Ovary (tissue), 9 donors: ENCODE measurements around the gene MRPL14. TPM values are rescaled to one million over a fixed set of nuclear protein-coding genes. Genes with fewer than 3 reads are reported as not detected.

Experiments
- DNase-seq, 5 donors: peaks; one replicate each; pipeline ENCODE4 v3.0.0-alpha.2; 2019 to 2020
- H3K27ac ChIP-seq, 2 donors: fragments of 200-600 bp; one replicate each; pipeline versions ENCODE4 v1.5.1 to v1.8.0; 2019 to 2022
- H3K27me3 ChIP-seq: fragments of 200-600 bp; one replicate; pipeline ENCODE4 v1.8.0; 2022
- H3K36me3 ChIP-seq: fragments of 200-600 bp; sonication (generic); one replicate; pipeline ENCODE4 v1.5.1; 2019
- H3K4me1 ChIP-seq: one replicate; pipeline ENCODE4 v1.8.1; 2013; ENCODE audit warnings: mild to moderate bottlenecking, moderate library complexity; ENCODE audit not compliant: insufficient read depth
- H3K4me3 ChIP-seq: fragments of 200-600 bp; sonication (generic); one replicate; pipeline ENCODE4 v1.5.1; 2017
- H3K9me3 ChIP-seq, 2 donors: fragments of 200-600 bp in 1 of 2; sonication (generic) in 1 of 2; one replicate each; pipeline versions ENCODE4 v1.5.1 to v1.8.1; 2013 to 2019; ENCODE audit warnings: mild to moderate bottlenecking in 1 of 2, moderate library complexity in 1 of 2
- CTCF ChIP-seq, 3 donors: fragments of 450-650 bp in 2 of 3; fragments of 200-600 bp in 1 of 3; IDR thresholded peaks; one replicate each; pipeline versions ENCODE4 v1.5.1 to v1.8.0; 2016 to 2022; ENCODE audit warnings: antibody characterized with exemption in 3 of 3, mild to moderate bottlenecking in 1 of 3
- EP300 ChIP-seq: sonication (generic); formaldehyde crosslinking; IDR thresholded peaks from one replicate; pipeline ENCODE4 v1.6.1; 2017; ENCODE audit warnings: antibody characterized with exemption
- POLR2A ChIP-seq: fragments of 450-650 bp; IDR thresholded peaks from one replicate; pipeline ENCODE4 v1.6.1; 2017; ENCODE audit warnings: antibody characterized with exemption, mild to moderate bottlenecking, moderate library complexity
- WGBS, 3 donors: extraction: QIAGEN DNeasy Blood & Tissue Kit in 1 of 3; methylation state at CpG; one replicate each; pipeline versions ENCODE4 v1.1.5 to v1.1.7; 2013 to 2017; 5-methylcytosine and 5-hydroxymethylcytosine counted together
- intact Hi-C, 4 donors: fragments of 100-400 bp; cut with DNase I; formaldehyde crosslinking; loops; one replicate each; pipeline versions ENCODE4 v1.11.0 to v1.15.1; 2022 to 2023
- polyA plus RNA-seq, 2 donors: library from polyadenylated mRNA; stranded (reverse); fragments of 200-250 nt in 1 of 2; fragments of 350-450 nt in 1 of 2; fragmentation: Illumina TruSeq in 1 of 2; extraction: RNeasy Lipid Tissue Mini Kit (QIAGEN cat#74804) in 1 of 2; gene quantifications; one replicate each; pipeline ENCODE4 v1.2.3, GENCODE V29; 2013 to 2014
- total RNA-seq, 7 donors: library from RNA; depleted of rRNA in 2 of 7; stranded (reverse); fragments of >200 nt in 2 of 7; fragmentation: NEBNext Ultra II Directional in 3 of 7; extraction: Animal tissue kit (Norgen Biotek cat#: 25700) in 3 of 7; gene quantifications; one replicate each; pipeline versions ENCODE4 v1.1.0 to v1.2.4, GENCODE V29; 2016 to 2023
- donor health status: DM: no; HTN: no; CAD: no; lungs with moderate emphysema.
- donor health status: DM: no; HTN: no; CAD: no.
- donor health status: Bipolar disorder and iron deficiency.
- donor health status: DM: yes; HTN: yes; CAD: no.
- donor health status: DM: no; HTN: no; CAD: no.
- donor health status: DM: yes; HTN: yes; CAD: no.

The MRPL14 gene
- total and polyA plus RNA-seq, 9 donors, result 20.8 to 35.9 (median 24.6) TPM

- no peaks in the 10 kb centered on the region for H3K9me3 ChIP-seq
- intact Hi-C loops, result loop anchor here (2.0 to 5.0 kb wide), 3 partner anchors 50 to 56 kb away; no protein-coding TSS in a partner anchor
- no peak for TF ChIP-seq POLR2A
- TF ChIP-seq EP300, result no peak
- no peak for TF ChIP-seq CTCF (IDR thresholded peaks at IDR 0.05)
- no peak overlapping the region for H3K27ac ChIP-seq
- no peak overlapping the region for H3K4me3 ChIP-seq
- no peaks in the 10 kb centered on the region for H3K27me3 ChIP-seq
- DNase-seq, result no peak
- WGBS, 3 donors, result 88 to 92% (median 89%) methylated on average over 17 to 19 of the region's 19 CpGs
- peaks cover 3% of the 10 kb centered on the region for H3K4me1 ChIP-seq
- H3K36me3 ChIP-seq, result no peaks in the 10 kb centered on the region
These were observed 25.3 kb upstream of the MRPL14 start for GRCh38 chr6:44152533-44152932.

- intact Hi-C loops, result loop anchor here (2.0 to 5.0 kb wide), 3 partner anchors 50 to 55 kb away; no protein-coding TSS in a partner anchor
- TF ChIP-seq CTCF (IDR thresholded peaks at IDR 0.05) (peak in 1 of 3 donors; percentile 1), POLR2A (no peak)
- DNase-seq, result no peak
- no peaks in the 10 kb centered on the region for H3K36me3 ChIP-seq
- no peaks in the 10 kb centered on the region for H3K9me3 ChIP-seq
- H3K4me1 ChIP-seq, result peaks cover 3% of the 10 kb centered on the region
- no peaks in the 10 kb centered on the region for H3K27me3 ChIP-seq
- H3K4me3 ChIP-seq, result no peak overlapping the region
- 54 to 56% (median 55%) methylated on average over 8 of the region's 8 CpGs for WGBS, 3 donors
- no peak overlapping the region for H3K27ac ChIP-seq
These were observed 24.8 kb upstream of the MRPL14 start for GRCh38 chr6:44152109-44152461.

GRCh38 chr6:44151348-44152108 lies 24.3 kb upstream of the MRPL14 start:
- no peaks in the 10 kb centered on the region for H3K36me3 ChIP-seq
- WGBS, 3 donors, result 26 to 56% (median 27%) methylated on average over 13 to 31 of the region's 31 CpGs
- H3K9me3 ChIP-seq, result no peaks in the 10 kb centered on the region

GRCh38 chr6:44150317-44150917 lies 23.2 kb upstream of the MRPL14 start:
- Histone ChIP-seq H3K4me1 (peaks cover 3% of the 10 kb centered on the region), H3K4me3 (no peak overlapping the region), H3K36me3 (no peaks in the 10 kb centered on the region), H3K27me3 (no peaks in the 10 kb centered on the region), H3K27ac (no peak overlapping the region), H3K9me3 (no peaks in the 10 kb centered on the region)
- TF ChIP-seq EP300 (no peak), POLR2A (no peak), CTCF (IDR thresholded peaks at IDR 0.05) (no peak)
- intact Hi-C loops, result loop anchor here in 3 of 4 donors (5.0 kb wide), 2 partner anchors 48 to 53 kb away; no protein-coding TSS in a partner anchor
- 60 to 66% (median 64%) methylated on average over 3 of the region's 3 CpGs for WGBS, 3 donors
- DNase-seq, result no peak

More at GRCh38 chr6:44151348-44152108, 24.3 kb upstream of the MRPL14 start:
- Histone ChIP-seq H3K27me3 (no peaks in the 10 kb centered on the region), H3K4me1 (peaks cover 3% of the 10 kb centered on the region), H3K27ac (no peak overlapping the region), H3K4me3 (no peak overlapping the region)
- peak; percentile 92 to 100 (median 96) for TF ChIP-seq CTCF (IDR thresholded peaks at IDR 0.05)
- no peak for TF ChIP-seq EP300
- intact Hi-C loops, result loop anchor here (2.0 to 5.0 kb wide), 3 partner anchors 49 to 55 kb away; no protein-coding TSS in a partner anchor
- peak; percentile 56 to 85 (median 74) for DNase-seq
